HepG2 (cell line): Measurements from ENCODE around the gene KCNQ5. TPM values are rescaled to one million over a fixed set of nuclear protein-coding genes. Genes with fewer than 3 reads are reported as not detected.
A peak's percentile ranks its signal among the peaks of the same experiment; 100 is the strongest.

Source experiments
- ATAC-seq: fragments of 200-7000 bp; cut with Tn5 transposase; 3 replicates; pipeline ENCODE4 v1.9.1; 2020; ENCODE audit warnings: mild to moderate bottlenecking, moderate library complexity
- Bru-seq: library from RNA; stranded (reverse); fragments of 400-500 nt; gene quantifications from one replicate; lab custom pipeline; 2021; lab: Mats Ljungman, UMichigan
- BruChase-seq, 2 experiments: library from RNA; stranded (reverse); fragments of 400-500 nt; gene quantifications; one replicate each; lab custom pipeline; 2021; lab: Mats Ljungman, UMichigan
- BruUV-seq: library from RNA; stranded (reverse); fragments of 400-500 nt; replicated peaks from 2 replicates; lab custom pipeline; 2021; lab: Mats Ljungman, UMichigan
- CTCF ChIA-PET: fragments of 300-600 bp; formaldehyde crosslinking; extraction: SDS; loops from one replicate; lab custom pipeline; 2021; ENCODE audit warnings: low total read pairs, inconsistent platforms, low intra/inter-chr PET ratio; lab: Yijun Ruan, JAX
- POLR2A ChIA-PET: fragments of 350-600 bp; sonication (Branson Sonifier 250); formaldehyde crosslinking; loops from one replicate; lab custom pipeline; 2020; ENCODE audit warnings: antibody characterized with exemption, inconsistent platforms; lab: Yijun Ruan, JAX
- DNase-seq: peaks from one replicate; pipeline ENCODE4 v3.0.0-alpha.2; 2015; ENCODE audit warnings: low spot score
- FAIRE-seq: peaks from 3 replicates; lab custom pipeline; 2011; peaks lifted over from hg19 to GRCh38; lab: Jason Lieb, UNC
- H2AFZ ChIP-seq: one replicate; pipeline ENCODE4 v1.6.1; 2011; ENCODE audit warnings: low read length, inconsistent platforms
- H3K27ac ChIP-seq: fragments of 300-600 bp; 3 replicates; pipeline ENCODE4 v1.8.0; 2011; ENCODE audit warnings: mixed run types, mild to moderate bottlenecking, mixed read lengths, low read length, inconsistent platforms; ENCODE audit not compliant: insufficient read depth; ENCODE audit errors: extremely low read length
- H3K27me3 ChIP-seq, 2 experiments: fragments of 200-600 bp in 1 of 2; 2 replicates in 1 of 2; 3 replicates in 1 of 2; pipeline versions ENCODE4 v1.6.0 to v1.8.0; 2011; ENCODE audit warnings: low read length in 2 of 2, mild to moderate bottlenecking in 2 of 2, moderate library complexity in 2 of 2, inconsistent platforms in 1 of 2; ENCODE audit not compliant: insufficient read depth in 2 of 2, control insufficient read depth in 1 of 2
- H3K36me3 ChIP-seq, 2 experiments: fragments of 200-600 bp in 1 of 2; replicated peaks in 1 of 2; 2 replicates in 1 of 2; 3 replicates in 1 of 2; pipeline versions ENCODE4 v1.5.1 to v1.8.0; 2011; ENCODE audit warnings: low read length in 2 of 2, inconsistent platforms in 1 of 2; ENCODE audit not compliant: insufficient read depth in 2 of 2, control insufficient read depth in 1 of 2
- H3K4me1 ChIP-seq: 2 replicates; pipeline ENCODE4 v1.5.1; 2012; ENCODE audit warnings: low read length, inconsistent platforms; ENCODE audit not compliant: insufficient read depth
- H3K4me2 ChIP-seq: 2 replicates; pipeline ENCODE4 v1.6.0; 2011; ENCODE audit warnings: low read depth, low read length, inconsistent platforms
- H3K4me3 ChIP-seq, 3 experiments: fragments of 200-600 bp in 1 of 3; sonication (generic), shearing (Covaris generic) in 1 of 3; replicated peaks in 1 of 3; 2 replicates each; pipeline ENCODE4 v1.5.1; 2011 to 2016; ENCODE audit warnings: low read length in 3 of 3, inconsistent platforms in 2 of 3, low read depth in 2 of 3, mild to moderate bottlenecking in 2 of 3, control low read depth in 1 of 3, mixed read lengths in 1 of 3; ENCODE audit not compliant: insufficient read depth in 1 of 3
- H3K79me2 ChIP-seq: one replicate; pipeline ENCODE4 v1.6.1; 2011; ENCODE audit warnings: low read length, inconsistent platforms; ENCODE audit not compliant: insufficient read depth
- H3K9ac ChIP-seq: 2 replicates; pipeline ENCODE4 v1.6.0; 2011; ENCODE audit warnings: mild to moderate bottlenecking, low read depth, low read length, inconsistent platforms; ENCODE audit not compliant: insufficient read depth
- H3K9me3 ChIP-seq: 2 replicates; pipeline ENCODE4 v1.5.1; 2012; ENCODE audit warnings: mild to moderate bottlenecking, low read length
- H4K20me1 ChIP-seq: 2 replicates; pipeline ENCODE4 v1.6.0; 2011; ENCODE audit warnings: inconsistent platforms, mild to moderate bottlenecking, low read length, moderate library complexity; ENCODE audit not compliant: insufficient read depth
- AGO2 ChIP-seq: fragments of 200-400 bp; formaldehyde crosslinking; optimal IDR thresholded peaks from 2 replicates; pipeline ENCODE3; 2017; ENCODE audit warnings: mild to moderate bottlenecking, low read depth, low read length, moderate library complexity
- FLYWCH1 ChIP-seq: sonication (generic); formaldehyde crosslinking; IDR thresholded peaks from 2 replicates; pipeline ENCODE4 v1.8.1; 2023; ENCODE audit warnings: mild to moderate bottlenecking, missing genetic modification reagents
- FOXJ3 ChIP-seq: sonication (generic); formaldehyde crosslinking; IDR thresholded peaks from 2 replicates; pipeline ENCODE4 v1.4.0; 2020; ENCODE audit warnings: missing genetic modification reagents, mild to moderate bottlenecking, borderline replicate concordance
- GZF1 ChIP-seq: sonication (generic); formaldehyde crosslinking; IDR thresholded peaks from 2 replicates; pipeline ENCODE4 v1.5.1; 2020; ENCODE audit warnings: mild to moderate bottlenecking, missing genetic modification reagents
- MYNN ChIP-seq: sonication (generic); formaldehyde crosslinking; IDR thresholded peaks from 2 replicates; pipeline ENCODE4 v1.4.0; 2020; ENCODE audit warnings: mild to moderate bottlenecking, low read depth, missing genetic modification reagents
- RAD21 ChIP-seq: fragments of 450-650 bp; formaldehyde crosslinking; IDR thresholded peaks from 2 replicates; pipeline ENCODE4 v1.5.0; 2020; ENCODE audit warnings: mild to moderate bottlenecking
- RBAK ChIP-seq: sonication (generic); formaldehyde crosslinking; IDR thresholded peaks from 2 replicates; pipeline ENCODE4 v1.5.1; 2020; ENCODE audit warnings: mild to moderate bottlenecking, missing genetic modification reagents
- SMC3 ChIP-seq: IDR thresholded peaks from 2 replicates; pipeline ENCODE4 v1.6.1; 2011; ENCODE audit warnings: low read length, improper control_type of control experiment
- ZBTB8A ChIP-seq: sonication (generic); formaldehyde crosslinking; IDR thresholded peaks from 2 replicates; pipeline ENCODE4 v1.4.0; 2020; ENCODE audit warnings: mild to moderate bottlenecking, low read depth, missing genetic modification reagents, borderline replicate concordance
- ZNF292 ChIP-seq: sonication (generic); formaldehyde crosslinking; IDR thresholded peaks from 2 replicates; pipeline ENCODE4 v1.8.1; 2022; ENCODE audit warnings: mild to moderate bottlenecking, low read depth, missing genetic modification reagents, borderline replicate concordance
- ZNF326 ChIP-seq: sonication (generic); formaldehyde crosslinking; IDR thresholded peaks from 2 replicates; pipeline ENCODE4 v1.4.0; 2020; ENCODE audit warnings: missing genetic modification reagents, borderline replicate concordance
- WGBS: methylation state at CpG from one replicate; pipeline ENCODE4 v1.1.6; 2017; ENCODE audit warnings: low lambda C conversion rate; 5-methylcytosine and 5-hydroxymethylcytosine counted together
- in situ Hi-C: cut with HindIII; loops from 2 replicates; pipeline ENCODE4 v1.10.0; 2017; ENCODE audit warnings: low pct_unique_long_range_greater_than_20kb; ENCODE audit not compliant: extremely low pct_ligation_motif_present
- intact Hi-C: fragments of 100-400 bp; cut with micrococcal nuclease; formaldehyde crosslinking; loops from one replicate; pipeline ENCODE4 v1.10.0; 2022; ENCODE audit not compliant: unreplicated experiment
- long read RNA-seq, 2 experiments: library from RNA in 1 of 2; library from polyadenylated mRNA in 1 of 2; stranded (forward) in 1 of 2; unstranded in 1 of 2; transcript quantifications; one replicate each; pipeline ENCODE4 v2.0.0, GENCODE V29; 2019 to 2022
- polyA minus RNA-seq, 3 experiments: library from RNA; depleted of rRNA, polyadenylated mRNA; stranded (reverse); fragments of >200 nt; gene quantifications; 2 replicates each; pipeline ENCODE4 v1.2.3, GENCODE V29; 2011; ENCODE audit warnings: low replicate concordance in 1 of 3
- polyA plus RNA-seq, 8 experiments: library from polyadenylated mRNA; depleted of rRNA in 3 of 8; stranded (reverse) in 7 of 8; unstranded in 1 of 8; fragments of >200 nt; fragmentation: Illumina TruSeq in 4 of 8; extraction: Trizol in 4 of 8; gene quantifications; 2 replicates each; pipeline versions ENCODE4 v1.2.1 to v1.2.3, GENCODE V29; 2011 to 2016; ENCODE audit warnings: low read depth in 4 of 8, missing spikeins in 1 of 8, mixed read lengths in 1 of 8; ENCODE audit not compliant: insufficient read depth in 1 of 8
- total RNA-seq, 5 experiments: library from RNA; depleted of rRNA; stranded (reverse); fragments of >200 nt; fragmentation: Illumina TruSeq; extraction: Trizol; gene quantifications; 2 replicates each; pipeline ENCODE4 v1.2.3, GENCODE V29; 2016; ENCODE audit warnings: low read depth in 1 of 5
- TF ChIP-seq, protein P1 (sequence below): IDR thresholded peaks from 2 replicates; pipeline ENCODE4 v1.6.1; 2016; ENCODE audit warnings: missing compliant biosample characterization, missing genetic modification reagents, borderline replicate concordance
- TF ChIP-seq, protein P2 (sequence below): sonication (generic); formaldehyde crosslinking; IDR thresholded peaks from 2 replicates; pipeline ENCODE4 v1.4.0; 2020; ENCODE audit warnings: mild to moderate bottlenecking, missing genetic modification reagents

Gene KCNQ5
- total RNA-seq (2016; rRNA removed; fragmentation: Illumina TruSeq; extraction: Trizol), result not detected in 2 replicates
- not detected in 2 replicates for total RNA-seq (2016; cell fraction: cytosol; rRNA removed; fragmentation: Illumina TruSeq; extraction: Trizol; ENCODE audit: low read depth)
- not detected in 2 replicates for total RNA-seq (2016; cell fraction: insoluble cytoplasmic fraction; rRNA removed; fragmentation: Illumina TruSeq; extraction: Trizol)
- not detected in 2 replicates for total RNA-seq (2016; cell fraction: membrane; rRNA removed; fragmentation: Illumina TruSeq; extraction: Trizol)
- not detected in 2 replicates for total RNA-seq (2016; cell fraction: nucleus; rRNA removed; fragmentation: Illumina TruSeq; extraction: Trizol)
- 0.04 TPM in 1 of 2 replicates, not detected in the other for polyA plus RNA-seq (2011; rRNA removed)
- 0.05 TPM in 1 of 2 replicates, not detected in the other for polyA plus RNA-seq (2011; cell fraction: cytosol; rRNA removed)
- polyA plus RNA-seq (2011; cell fraction: nucleus; rRNA removed), result 0.05 TPM in 1 of 2 replicates, not detected in the other
- not detected in 2 replicates for polyA plus RNA-seq (2012)
- polyA plus RNA-seq (2016; cell fraction: cytosol; fragmentation: Illumina TruSeq; extraction: Trizol; ENCODE audit: low read depth), result not detected in 2 replicates
- 0.11 TPM in 1 of 2 replicates, not detected in the other for polyA plus RNA-seq (2016; cell fraction: insoluble cytoplasmic fraction; fragmentation: Illumina TruSeq; extraction: Trizol; ENCODE audit: low read depth)
- polyA plus RNA-seq (2016; cell fraction: membrane; fragmentation: Illumina TruSeq; extraction: Trizol; ENCODE audit: low read depth), result not detected in 2 replicates
- polyA plus RNA-seq (2016; cell fraction: nucleus; fragmentation: Illumina TruSeq; extraction: Trizol; ENCODE audit: insufficient read depth, low read depth), result 0.12 and 0.40 TPM in 2 replicates
- not detected in 2 replicates for polyA minus RNA-seq (2011; rRNA and poly(A)+ RNA removed; ENCODE audit: low replicate concordance)
- not detected in 2 replicates for polyA minus RNA-seq (2011; cell fraction: cytosol; rRNA and poly(A)+ RNA removed)
- not detected in 2 replicates for polyA minus RNA-seq (2011; cell fraction: nucleus; rRNA and poly(A)+ RNA removed)
- percentile 12 among the genes with signal in this experiment for Bru-seq, nascent RNA
- BruChase-seq, experiment 1, labeled RNA remaining after a 6-hour chase, result percentile 9 among the genes with signal in this experiment
- percentile 13 among the genes with signal in this experiment for BruChase-seq, experiment 2, labeled RNA remaining after a 2-hour chase
- long read RNA-seq, experiment 1, result 0 reads
- long read RNA-seq, experiment 2, partial matches to known transcripts, result 0 of 1 reads
- long read RNA-seq, experiment 2, other reads (novel, unspliced or antisense), result 1 of 1 reads

DNA sequence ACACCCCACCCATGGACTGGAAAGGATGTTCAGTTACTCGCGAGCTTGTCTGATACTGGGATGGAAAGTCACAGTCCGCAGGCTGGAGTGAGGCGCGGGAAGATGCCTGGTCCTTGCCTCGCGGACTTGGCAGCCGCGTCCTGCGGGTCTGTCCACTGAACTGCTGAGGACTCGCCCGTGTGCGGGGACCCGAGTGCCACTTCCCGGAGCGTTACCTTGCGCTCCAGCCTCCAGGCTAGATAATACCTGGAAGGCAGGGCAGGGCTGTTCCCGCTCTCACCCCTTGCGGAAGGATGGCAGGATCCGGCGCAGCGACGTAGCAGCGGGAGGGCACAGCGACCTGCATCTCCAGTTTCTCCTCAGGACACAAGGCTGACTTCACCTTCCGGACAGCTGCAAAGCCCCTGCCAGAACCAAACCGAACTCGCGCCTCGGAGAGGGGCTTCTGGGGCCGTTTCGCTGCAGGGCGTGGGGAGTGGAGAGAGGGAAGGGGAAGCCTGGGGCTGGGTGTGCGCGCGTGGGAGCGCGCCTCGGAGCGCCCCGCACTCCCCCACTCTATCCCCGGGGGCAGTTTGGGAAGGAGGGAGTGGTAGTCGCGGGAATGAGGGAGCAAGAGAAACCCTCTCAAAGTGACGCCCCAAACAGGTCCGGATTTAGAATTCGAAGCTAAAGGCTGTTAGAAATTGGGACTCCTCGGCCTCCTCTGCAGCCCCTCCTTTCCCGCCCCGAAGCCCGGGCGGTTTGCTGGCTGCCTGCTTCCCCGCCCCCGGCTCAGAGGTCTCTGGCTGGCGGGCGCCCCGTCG is at the start of gene KCNQ5:
Gene KCNQ5, plus strand, starts transcription at position 774 of the 803 bp plus-strand sequence.
- no peak for FAIRE-seq
- in situ Hi-C loops, result no loop called here
- no peak for TF ChIP-seq MYNN
- no peak for TF ChIP-seq ZNF292 (CRISPR knock-in tag)
- TF ChIP-seq RAD21, result no peak
- TF ChIP-seq ZNF326 (CRISPR knock-in tag), result no peak
- TF ChIP-seq RBAK (CRISPR knock-in tag), result no peak
- TF ChIP-seq SMC3, result no peak
- no peak for TF ChIP-seq ZBTB8A
- TF ChIP-seq GZF1, result no peak
- TF ChIP-seq FOXJ3 (CRISPR knock-in tag), result no peak
- TF ChIP-seq, protein P1, sequence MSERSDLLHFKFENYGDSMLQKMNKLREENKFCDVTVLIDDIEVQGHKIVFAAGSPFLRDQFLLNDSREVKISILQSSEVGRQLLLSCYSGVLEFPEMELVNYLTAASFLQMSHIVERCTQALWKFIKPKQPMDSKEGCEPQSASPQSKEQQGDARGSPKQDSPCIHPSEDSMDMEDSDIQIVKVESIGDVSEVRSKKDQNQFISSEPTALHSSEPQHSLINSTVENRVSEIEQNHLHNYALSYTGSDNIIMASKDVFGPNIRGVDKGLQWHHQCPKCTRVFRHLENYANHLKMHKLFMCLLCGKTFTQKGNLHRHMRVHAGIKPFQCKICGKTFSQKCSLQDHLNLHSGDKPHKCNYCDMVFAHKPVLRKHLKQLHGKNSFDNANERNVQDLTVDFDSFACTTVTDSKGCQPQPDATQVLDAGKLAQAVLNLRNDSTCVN, result no peak
- TF ChIP-seq FLYWCH1, result no peak
- TF ChIP-seq AGO2, result no peak
- TF ChIP-seq, protein P2, sequence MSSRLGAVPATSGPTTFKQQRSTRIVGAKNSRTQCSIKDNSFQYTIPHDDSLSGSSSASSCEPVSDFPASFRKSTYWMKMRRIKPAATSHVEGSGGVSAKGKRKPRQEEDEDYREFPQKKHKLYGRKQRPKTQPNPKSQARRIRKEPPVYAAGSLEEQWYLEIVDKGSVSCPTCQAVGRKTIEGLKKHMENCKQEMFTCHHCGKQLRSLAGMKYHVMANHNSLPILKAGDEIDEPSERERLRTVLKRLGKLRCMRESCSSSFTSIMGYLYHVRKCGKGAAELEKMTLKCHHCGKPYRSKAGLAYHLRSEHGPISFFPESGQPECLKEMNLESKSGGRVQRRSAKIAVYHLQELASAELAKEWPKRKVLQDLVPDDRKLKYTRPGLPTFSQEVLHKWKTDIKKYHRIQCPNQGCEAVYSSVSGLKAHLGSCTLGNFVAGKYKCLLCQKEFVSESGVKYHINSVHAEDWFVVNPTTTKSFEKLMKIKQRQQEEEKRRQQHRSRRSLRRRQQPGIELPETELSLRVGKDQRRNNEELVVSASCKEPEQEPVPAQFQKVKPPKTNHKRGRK, result no peak
- CTCF ChIA-PET, result no interaction called here
- POLR2A ChIA-PET, result no interaction called here
- peaks cover 4 to 25% of the 10 kb centered on the region in 2 experiments; a peak in 3 of 5 replicates for H3K27me3 ChIP-seq
- 42% methylated on average over 31 of the region's 58 CpGs for WGBS
- ATAC-seq, result no peak; the same call in 1 of the 3 replicates
- no peak within 1 kb of the TSS for H2AFZ ChIP-seq
- DNase-seq, result no peak
- H4K20me1 ChIP-seq, result no peaks in the 10 kb centered on the region; the same call in 1 of the 2 replicates
- H3K9me3 ChIP-seq, result no peaks in the 10 kb centered on the region
- H3K4me1 ChIP-seq, result no peaks in the 10 kb centered on the region
- BruUV-seq, result no TSS peak
- H3K79me2 ChIP-seq, result no peaks in the 10 kb centered on the region
- no peak within 1 kb of the TSS for H3K9ac ChIP-seq
- no peaks in the 10 kb centered on the region for H3K36me3 ChIP-seq
- no peak within 1 kb of the TSS for H3K4me3 ChIP-seq
- intact Hi-C loops, result no loop called here
- H3K4me2 ChIP-seq, result no peak within 1 kb of the TSS
- no peak within 1 kb of the TSS for H3K27ac ChIP-seq
